Left ventricle myocardium superior (tissue), 1 donor: Measurements from ENCODE around the gene STON2. TPM values are rescaled to one million over a fixed set of nuclear protein-coding genes. Genes with fewer than 3 reads are reported as not detected.

ENCODE experiments used
- ATAC-seq: fragments of 200-7000 bp; cut with Tn5 transposase; one replicate; pipeline ENCODE4 v1.9.1; 2020; ENCODE audit warnings: mild to moderate bottlenecking, moderate library complexity
- DNase-seq: peaks from one replicate; pipeline ENCODE4 v3.0.0-alpha.2; 2020
- intact Hi-C: fragments of 100-400 bp; cut with micrococcal nuclease; formaldehyde crosslinking; loops from one replicate; pipeline ENCODE4 v1.11.0; 2022
- total RNA-seq: library from RNA; stranded (reverse); fragmentation: NEBNext Ultra II Directional; extraction: Animal tissue kit (Norgen Biotek cat#: 25700); gene quantifications from one replicate; pipeline ENCODE4 v1.2.1, GENCODE V29; 2021
- donor health status: DM: no; HTN: yes; CAD: no; lungs with severe emphysema.

The STON2 gene
- total RNA-seq, 1 donor from 2014 or later = 9.3 TPM

GRCh38 chr14:81211844-81212243 is 188.3 kb downstream of the STON2 start:
- intact Hi-C loops = loop anchor here (5.0 kb wide), 1 partner anchor 225 kb away; no protein-coding TSS in a partner anchor
- DNase-seq (peak; percentile 61), ATAC-seq (peak; percentile 88)

Other genes starting within 250 kb of the STON2 start
- 18.9 TPM for gene GTF2A1, start 179.4 kb downstream of the STON2 start, total RNA-seq
- gene SEL1L, start 133.5 kb upstream of the STON2 start, total RNA-seq = 55.1 TPM